ENCODE results near the gene CACNA2D2. TPM values are rescaled to one million over a fixed set of nuclear protein-coding genes. Genes with fewer than 3 reads are reported as not detected.
A peak's percentile ranks its signal among the peaks of the same experiment; 100 is the strongest.

Gene CACNA2D2
- total RNA-seq, 1 experiment from 2014 or later, result 27.7 TPM

DNA sequence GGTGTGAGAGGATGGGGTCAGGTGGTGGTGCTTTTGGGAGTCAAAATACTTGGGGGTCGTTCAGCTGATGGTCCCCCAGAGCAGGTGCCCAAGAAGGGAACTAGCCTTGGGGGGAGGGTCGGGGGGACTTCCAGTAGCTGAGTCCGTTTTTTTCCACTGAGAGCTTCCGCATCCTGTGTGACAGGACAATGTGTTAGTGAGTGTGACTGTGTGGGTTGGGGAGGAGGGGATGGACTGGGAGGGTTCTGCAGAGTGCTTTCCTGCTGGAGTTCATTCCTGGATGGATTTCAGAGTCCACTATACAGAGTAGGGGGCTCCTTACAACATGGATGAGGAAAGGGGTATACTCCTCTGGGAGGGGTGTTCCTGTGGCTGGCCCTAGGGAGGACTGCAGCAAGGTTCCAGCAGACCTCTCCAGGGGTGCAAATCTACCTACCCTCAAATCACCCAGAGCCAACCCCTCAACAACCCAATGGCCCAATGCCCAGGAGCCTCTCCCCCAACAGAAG lies 180.3 kb downstream of the CACNA2D2 start:
- H3K4ac ChIP-seq (ENCODE audit: low read depth, low read length), result no peak overlapping the region
- H2BK5ac ChIP-seq (ENCODE audit: insufficient read length, low read length), result no peak overlapping the region
- no peak overlapping the region for H3K23ac ChIP-seq (ENCODE audit: insufficient read length, low read depth, low read length)
- H4K5ac ChIP-seq (ENCODE audit: insufficient read length, low read depth, low read length), result no peak overlapping the region
- Mint-ChIP-seq H3K36me3 (ENCODE audit: insufficient read depth in 1 of 3, low read depth in 3 of 3) (peaks cover 31 to 44% (median 31%) of the 10 kb centered on the region in 3 experiments), H3K4me3 (peak overlapping the region; percentile 85 to 90), H3K27me3 (ENCODE audit: low read depth) (no peaks in the 10 kb centered on the region), H3K9me3 (no peaks in the 10 kb centered on the region), H3K4me1 (peaks cover 22 to 49% of the 10 kb centered on the region in 2 experiments), H3K27ac (peak overlapping the region in 1 of 3 experiments; percentile 88; a peak in 2 of 7 replicates)
- no peak overlapping the region for H3K14ac ChIP-seq (ENCODE audit: insufficient read depth, low read length)
- H3K56ac ChIP-seq (ENCODE audit: insufficient read length, low read depth, low read length), result no peak overlapping the region
- no peak overlapping the region for H2BK15ac ChIP-seq (ENCODE audit: low read depth, low read length)
- H3K27me3 ChIP-seq (ENCODE audit: insufficient read depth, low read length), result no peaks in the 10 kb centered on the region
- no peak overlapping the region for H4K8ac ChIP-seq (replicated peaks; ENCODE audit: insufficient read length, low read depth, low read length)
- no peak for DNase-seq
- TF ChIP-seq, protein P1, sequence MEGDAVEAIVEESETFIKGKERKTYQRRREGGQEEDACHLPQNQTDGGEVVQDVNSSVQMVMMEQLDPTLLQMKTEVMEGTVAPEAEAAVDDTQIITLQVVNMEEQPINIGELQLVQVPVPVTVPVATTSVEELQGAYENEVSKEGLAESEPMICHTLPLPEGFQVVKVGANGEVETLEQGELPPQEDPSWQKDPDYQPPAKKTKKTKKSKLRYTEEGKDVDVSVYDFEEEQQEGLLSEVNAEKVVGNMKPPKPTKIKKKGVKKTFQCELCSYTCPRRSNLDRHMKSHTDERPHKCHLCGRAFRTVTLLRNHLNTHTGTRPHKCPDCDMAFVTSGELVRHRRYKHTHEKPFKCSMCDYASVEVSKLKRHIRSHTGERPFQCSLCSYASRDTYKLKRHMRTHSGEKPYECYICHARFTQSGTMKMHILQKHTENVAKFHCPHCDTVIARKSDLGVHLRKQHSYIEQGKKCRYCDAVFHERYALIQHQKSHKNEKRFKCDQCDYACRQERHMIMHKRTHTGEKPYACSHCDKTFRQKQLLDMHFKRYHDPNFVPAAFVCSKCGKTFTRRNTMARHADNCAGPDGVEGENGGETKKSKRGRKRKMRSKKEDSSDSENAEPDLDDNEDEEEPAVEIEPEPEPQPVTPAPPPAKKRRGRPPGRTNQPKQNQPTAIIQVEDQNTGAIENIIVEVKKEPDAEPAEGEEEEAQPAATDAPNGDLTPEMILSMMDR (conservative IDR thresholded peaks at IDR 0.05), result no peak
- no peak overlapping the region for H2BK20ac ChIP-seq (ENCODE audit: low read depth, low read length, poor library complexity, severe bottlenecking)
- H4K91ac ChIP-seq (ENCODE audit: insufficient read length, low read depth, low read length), result no peak overlapping the region
- H2BK12ac ChIP-seq (ENCODE audit: insufficient read length, low read depth, low read length), result no peak overlapping the region
- H2AK5ac ChIP-seq (ENCODE audit: insufficient read length, low read length), result no peak overlapping the region
- H3K23me2 ChIP-seq (ENCODE audit: insufficient read length, low read depth, low read length, poor library complexity, severe bottlenecking), result peaks cover 20% of the 10 kb centered on the region
- H3K79me1 ChIP-seq (ENCODE audit: insufficient read depth, low read depth, low read length, poor library complexity, severe bottlenecking), result peaks cover 6% of the 10 kb centered on the region
- no peak overlapping the region for H3K27ac ChIP-seq (ENCODE audit: insufficient read length, low read depth, low read length)
- H3K79me2 ChIP-seq (ENCODE audit: insufficient read depth, low read length), result peaks cover 10% of the 10 kb centered on the region; the same call in 1 of the 2 replicates
- no peak overlapping the region for H3K18ac ChIP-seq (ENCODE audit: insufficient read length, low read depth, low read length)
- H3K4me1 ChIP-seq (ENCODE audit: insufficient read depth, low read length), result peaks cover 6% of the 10 kb centered on the region; the same call in 1 of the 2 replicates
- no peaks in the 10 kb centered on the region for H4K20me1 ChIP-seq (ENCODE audit: control insufficient read depth, insufficient read depth, insufficient read length)
- H3K4me2 ChIP-seq (ENCODE audit: insufficient read depth, insufficient read length, low read length), result peak overlapping the region; percentile 37
- H3K9me3 ChIP-seq (ENCODE audit: control insufficient read depth, low read depth, low read length), result no peaks in the 10 kb centered on the region
- no CpG with 5 or more reads among the region's 4 CpGs for WGBS (ENCODE audit: extremely low coverage, insufficient read length, low lambda C conversion rate)
- no peak overlapping the region for H3T11ph ChIP-seq (ENCODE audit: low read length)
- no peak overlapping the region for H3K9ac ChIP-seq (ENCODE audit: extremely low read depth, insufficient read length, low read length)
- H2AFZ ChIP-seq (ENCODE audit: low read length), result no peak overlapping the region
- no peak overlapping the region for H2BK120ac ChIP-seq (ENCODE audit: low read depth, low read length, poor library complexity, severe bottlenecking)
